GM18870 (cell line): ENCODE data around the gene PXDN.

ENCODE experiments used
- ATAC-seq: cut with Tn5 transposase; IDR thresholded peaks from one replicate; pipeline ENCODE4 v1.9.1; 2021; ENCODE audit warnings: moderate library complexity; ENCODE audit not compliant: unreplicated experiment

Gene PXDN

GRCh38 chr2:1756456-1756855 lies 12.1 kb upstream of the PXDN start:
- ATAC-seq, result no peak

DNA sequence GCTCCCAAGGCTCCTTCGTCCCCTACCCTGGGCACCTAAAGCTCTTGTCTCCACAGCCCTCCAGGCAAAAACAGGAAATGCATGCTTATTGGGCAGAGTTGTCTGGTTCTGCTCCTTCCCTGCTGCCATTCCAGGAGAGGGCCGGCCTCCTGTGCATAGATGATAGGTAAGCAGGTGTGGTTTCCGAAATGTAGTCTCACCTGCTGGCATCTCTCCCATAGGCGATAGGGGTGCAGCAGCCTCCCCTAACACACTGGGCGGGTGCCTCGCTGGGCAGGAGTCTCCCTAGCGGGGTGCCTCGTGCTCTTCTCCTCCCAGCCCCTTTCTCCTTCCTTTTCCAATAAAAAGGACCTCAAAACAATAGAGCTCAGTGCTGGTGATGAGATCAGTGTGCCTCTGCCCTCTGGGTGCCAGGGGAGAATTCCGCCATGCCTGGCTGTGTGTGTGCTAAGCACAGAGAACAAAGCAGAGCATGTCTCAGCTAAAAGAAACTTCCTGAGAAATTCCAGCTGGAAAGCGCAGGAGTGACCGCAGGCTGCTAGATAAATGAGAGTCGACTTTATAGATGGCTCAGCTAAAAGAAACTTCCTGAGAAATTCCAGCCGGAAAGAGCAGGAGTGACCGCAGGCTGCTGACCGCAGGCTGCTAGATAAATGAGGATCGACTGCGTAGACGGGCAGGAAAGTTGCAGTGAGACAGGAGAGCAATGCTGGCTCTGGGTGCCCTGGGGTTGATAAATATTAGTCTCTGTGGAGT lies 11.3 kb upstream of the PXDN start:
- no peak for ATAC-seq

GRCh38 chr2:1754461-1755170 lies 10.3 kb upstream of the PXDN start:
- ATAC-seq, result no peak

- no peak for ATAC-seq
Observed at GRCh38 chr2:1754046-1754445, 9.7 kb upstream of the PXDN start.

DNA sequence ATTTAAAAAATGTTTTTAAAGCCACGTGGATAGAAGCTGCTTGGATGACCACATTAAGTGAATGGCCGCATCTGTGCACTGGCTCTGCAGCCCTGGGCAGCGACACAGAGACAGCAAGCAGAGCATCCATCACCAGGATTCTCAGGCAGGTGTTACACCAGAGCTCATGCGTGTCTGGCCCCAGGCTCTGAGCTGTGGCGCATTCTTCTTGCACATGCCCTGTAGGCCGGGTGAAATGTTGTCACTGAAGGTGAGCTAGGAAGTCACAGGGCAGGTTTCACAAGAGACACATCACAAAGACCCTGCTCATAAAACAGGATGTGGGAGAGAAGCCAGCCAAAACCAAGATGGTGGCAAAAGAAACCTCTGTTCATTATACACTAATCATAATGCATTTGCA lies 8.4 kb upstream of the PXDN start:
- no peak for ATAC-seq

GRCh38 chr2:1751767-1752725 lies 7.7 kb upstream of the PXDN start:
- ATAC-seq, result no peak

DNA sequence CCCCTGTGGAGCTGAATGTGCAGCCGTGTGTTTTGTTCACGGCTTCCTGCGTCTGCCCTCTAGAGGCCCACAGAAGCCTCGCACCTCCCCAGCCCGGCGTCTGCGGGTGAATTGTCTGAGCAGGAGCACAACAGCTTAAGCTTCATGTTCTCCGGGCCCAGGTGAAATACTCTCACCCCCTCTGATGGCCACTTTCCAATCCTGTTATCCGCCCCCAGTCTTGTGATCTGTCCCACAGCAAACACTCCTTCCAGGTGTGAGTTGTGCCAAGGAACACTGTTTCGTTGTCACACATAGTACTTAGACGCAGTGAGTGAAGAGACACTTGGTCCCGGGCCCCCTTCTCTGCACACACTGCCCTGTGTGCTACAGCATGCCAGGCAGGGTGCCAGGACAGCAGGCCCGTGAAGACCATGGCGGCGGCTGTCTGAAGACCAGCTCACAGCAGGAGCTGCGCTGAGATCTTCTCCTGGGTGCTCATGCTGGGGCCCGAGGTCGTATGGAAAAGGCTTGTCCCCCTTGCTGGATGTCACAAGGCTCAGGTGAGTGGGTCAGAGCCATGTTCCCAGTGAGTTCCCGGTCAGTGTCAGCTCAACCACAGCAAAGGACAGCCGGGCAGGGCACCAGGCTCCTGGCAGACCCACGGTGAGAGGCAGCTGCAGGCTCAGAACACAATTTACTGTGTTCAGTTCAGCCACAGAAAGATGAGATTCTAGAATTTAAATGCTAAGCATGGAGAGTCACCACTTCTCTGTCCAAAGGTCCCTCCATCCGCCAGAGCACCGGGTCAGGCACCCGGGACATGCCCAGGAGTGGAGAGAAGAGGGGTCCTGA lies 6.8 kb upstream of the PXDN start:
- no peak for ATAC-seq

GRCh38 chr2:1750270-1750932 lies 6.1 kb upstream of the PXDN start:
- ATAC-seq, result no peak

DNA sequence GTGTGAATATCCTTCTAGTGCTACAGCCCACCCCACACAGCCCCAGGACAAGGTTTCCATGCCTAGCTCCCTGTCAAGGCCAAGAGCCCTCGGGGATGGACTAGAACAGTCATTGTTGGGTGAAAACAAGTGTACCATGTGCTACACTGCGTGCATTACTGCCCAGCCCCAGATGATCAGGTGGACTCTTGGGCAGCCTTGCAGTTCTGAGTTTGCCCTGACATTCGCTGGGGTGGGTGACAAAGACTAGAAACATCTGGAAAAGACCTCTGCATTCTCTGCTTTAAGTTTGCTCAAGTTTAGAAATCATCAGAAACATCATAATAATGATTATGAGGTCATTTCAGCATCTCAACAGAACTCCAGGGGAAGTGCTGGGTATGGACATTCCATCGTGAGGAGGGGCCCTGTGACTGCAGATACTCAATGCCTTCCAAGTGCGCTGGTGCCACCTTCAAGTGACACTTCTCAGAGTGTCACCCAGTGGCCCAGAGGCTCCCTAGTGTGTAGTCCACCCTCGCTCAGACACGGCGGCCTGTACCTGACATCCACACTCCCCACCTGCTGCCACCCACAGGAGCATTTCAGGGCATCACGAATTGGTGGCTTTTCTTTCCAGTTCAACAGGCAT lies 5.3 kb upstream of the PXDN start:
- no peak for ATAC-seq

DNA sequence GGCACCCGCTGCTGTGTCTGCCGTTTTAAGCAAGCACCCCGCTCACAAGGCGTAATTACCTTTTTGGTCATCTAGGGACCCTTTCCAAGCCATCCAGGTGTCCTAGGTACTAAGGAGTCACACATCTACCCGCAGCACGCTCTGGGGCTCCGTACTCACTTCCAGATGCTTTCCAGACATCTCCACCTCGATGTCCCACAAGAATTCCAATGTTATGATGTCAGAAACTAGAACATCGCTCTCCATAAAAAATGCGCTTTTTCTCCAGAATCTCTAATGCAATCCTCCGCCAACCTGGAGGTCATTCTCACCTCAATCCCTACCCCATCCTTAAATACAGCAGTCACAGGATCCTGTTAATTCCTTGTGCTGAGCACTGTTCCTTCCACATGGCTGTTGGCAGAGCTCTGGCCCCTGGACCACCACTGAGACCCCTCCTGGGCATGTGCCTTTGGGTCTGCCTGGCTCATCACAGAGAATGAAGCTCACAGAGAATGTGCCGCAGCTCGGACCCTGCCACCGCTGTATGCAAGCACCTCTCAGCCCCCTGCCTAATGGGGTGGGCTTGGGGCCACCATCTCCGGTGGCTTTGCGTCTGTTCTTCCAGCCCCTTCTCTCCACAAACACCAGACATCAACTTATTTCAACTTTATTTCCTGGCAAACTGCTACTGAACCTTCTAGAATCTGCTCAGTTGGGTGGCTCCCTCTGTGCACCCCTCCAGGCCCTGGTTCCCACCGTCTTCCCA lies 4.6 kb upstream of the PXDN start:
- no peak for ATAC-seq

- ATAC-seq, result no peak
Observed at GRCh38 chr2:1748176-1748740, 3.9 kb upstream of the PXDN start.

GRCh38 chr2:1747065-1747941 lies 3.0 kb upstream of the PXDN start:
- no peak for ATAC-seq

DNA sequence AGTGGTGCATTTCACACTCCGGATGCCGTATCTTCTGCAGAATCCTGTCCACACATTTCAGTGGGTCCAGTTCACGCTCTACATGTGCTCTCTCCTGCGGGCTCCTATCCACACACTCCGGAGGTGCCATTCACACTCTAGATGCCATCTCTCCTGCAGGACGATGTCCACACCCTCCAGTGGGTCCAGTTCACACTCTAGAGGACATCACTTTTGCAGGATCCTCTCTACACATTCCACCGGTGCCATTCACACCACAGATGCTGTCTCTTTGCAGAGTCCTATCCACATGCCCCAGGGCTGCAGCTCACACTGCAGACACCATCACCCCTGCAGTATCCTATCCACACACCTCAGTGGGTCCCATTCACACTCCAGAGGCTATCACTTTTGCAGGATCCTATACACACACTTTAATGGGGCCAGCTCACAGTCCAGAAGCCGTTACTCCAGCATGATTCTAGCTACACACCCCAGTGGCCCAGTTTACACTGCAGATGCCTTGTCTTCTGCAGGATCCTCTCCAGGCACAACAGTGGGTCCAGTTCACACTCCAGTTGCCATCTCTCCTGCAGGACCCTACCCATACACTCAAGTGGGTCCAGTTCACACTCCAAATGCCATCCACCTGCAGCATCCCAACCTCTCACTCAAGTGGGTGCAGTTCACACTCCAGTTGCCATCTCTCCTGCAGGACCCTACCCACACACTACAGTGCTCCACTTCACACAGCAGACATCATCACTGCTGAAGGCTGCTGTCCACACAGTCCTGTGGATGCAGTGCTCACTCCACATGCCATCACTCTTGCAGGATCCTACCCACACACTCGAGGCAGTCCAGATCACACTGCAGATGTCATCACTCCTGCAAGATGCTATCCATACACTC lies 2.1 kb upstream of the PXDN start:
- ATAC-seq, result no peak

DNA sequence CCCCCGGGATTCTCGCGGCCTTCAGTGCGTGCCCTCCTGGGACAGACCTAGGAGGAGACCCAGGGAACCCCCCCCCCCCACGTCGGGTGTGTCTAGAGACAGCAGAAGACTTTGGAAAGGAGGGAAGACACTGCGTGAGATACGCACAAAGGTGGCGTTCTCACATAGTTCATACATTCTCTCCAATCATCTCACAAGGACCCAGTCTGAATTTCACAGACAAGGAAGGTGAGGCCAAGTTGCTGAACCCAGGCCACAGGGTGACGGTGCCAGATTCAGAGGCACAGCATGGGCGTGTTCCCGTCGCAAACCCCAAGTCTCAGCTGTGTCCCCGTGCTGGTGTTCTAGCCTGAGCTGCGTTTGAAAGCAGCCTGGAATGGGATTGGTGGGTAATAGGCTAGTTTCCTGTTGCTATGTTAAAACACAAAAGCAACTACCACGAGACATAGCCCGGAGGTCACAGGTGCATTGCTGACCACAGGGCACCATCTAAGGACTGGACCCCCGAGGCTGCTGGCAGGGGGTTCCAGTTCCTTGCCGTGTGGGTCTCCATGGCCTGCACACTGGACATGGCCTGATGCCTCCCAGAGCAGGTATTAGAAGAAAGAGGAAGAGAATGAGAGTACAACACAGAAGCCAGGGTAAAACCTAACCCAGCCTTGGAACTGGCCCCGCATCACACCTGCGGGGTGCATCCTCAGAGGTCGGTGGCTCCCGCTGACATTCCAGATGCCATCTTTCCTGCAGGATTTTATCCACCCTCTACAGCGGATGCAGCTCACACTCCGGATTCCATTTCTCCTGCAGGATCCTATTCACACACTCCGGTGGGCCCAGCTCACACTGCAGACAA lies 1.1 kb upstream of the PXDN start:
- no peak for ATAC-seq

DNA sequence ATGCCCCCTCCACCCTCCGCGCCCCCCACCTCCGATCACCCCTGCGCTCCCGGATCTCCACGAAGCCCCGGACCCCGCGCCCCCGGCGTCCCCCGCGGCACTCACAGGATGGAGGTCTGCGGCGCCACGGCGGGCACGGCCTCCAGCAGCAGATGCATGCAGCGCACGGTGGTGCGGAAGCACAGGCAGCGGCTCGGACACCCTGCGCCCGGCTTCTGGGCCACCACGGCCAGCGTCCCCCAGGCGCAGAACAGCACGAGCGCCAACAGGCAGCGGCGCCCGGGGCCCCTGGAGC lies 217 bp downstream of the PXDN start:
- no peak for ATAC-seq
